SKM-1 treated with dmso at 0.1 percent for 144 hours (cell line): ENCODE results near the gene AGTR1.
"Not testable (repeated sequence)": the region's sequence is repeated elsewhere in the genome, so short reads cannot be mapped to it uniquely, and the experiment has no call there.

Experiments
- DNase-seq: peaks from one replicate; lab custom pipeline; 2025; ENCODE audit not compliant: unreplicated experiment; lab: John Stamatoyannopoulos, UW

The AGTR1 gene

DNA sequence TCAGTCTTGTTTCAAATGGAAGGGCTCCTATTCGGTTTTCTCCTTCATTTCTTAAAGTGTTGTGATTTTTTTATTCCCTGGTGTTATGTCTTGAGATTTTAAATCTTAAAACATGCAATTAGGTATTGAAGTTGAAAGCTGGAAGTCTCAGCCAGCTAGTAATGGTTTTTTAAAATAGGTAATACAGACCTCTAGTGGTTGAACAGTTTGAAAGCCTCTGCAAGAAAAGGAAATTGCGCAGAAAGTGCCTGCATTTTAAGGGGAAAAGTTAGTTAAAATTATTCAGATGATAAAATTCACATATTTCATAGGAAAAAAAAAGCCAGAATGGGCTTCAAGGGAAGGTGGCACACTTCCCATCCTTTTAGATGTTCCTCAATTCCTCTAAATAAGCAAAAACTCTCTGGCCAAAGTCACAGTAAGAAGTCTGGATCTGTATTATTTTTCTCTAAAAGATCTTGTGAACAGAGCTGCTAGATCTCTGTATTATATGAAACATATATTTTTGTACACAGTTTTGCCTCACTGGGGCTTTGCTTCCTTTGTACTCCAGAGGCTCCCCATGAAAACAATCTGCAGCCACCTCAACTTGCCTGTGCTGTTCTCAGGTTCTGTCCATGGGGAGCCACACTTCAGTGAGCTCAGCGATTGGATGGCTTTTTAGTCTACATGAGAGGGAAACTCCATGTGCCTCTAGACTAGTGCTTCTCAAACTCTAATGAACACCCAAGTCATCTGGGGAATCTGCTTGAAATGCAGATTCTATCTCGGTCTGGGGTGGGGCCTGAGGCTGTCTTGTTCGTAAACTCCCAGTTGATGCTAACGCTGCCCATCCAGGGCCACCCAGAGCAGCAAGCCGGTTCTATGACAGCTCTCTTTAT is 21.5 kb downstream of the AGTR1 start:
- peak; percentile 10 for DNase-seq

DNA sequence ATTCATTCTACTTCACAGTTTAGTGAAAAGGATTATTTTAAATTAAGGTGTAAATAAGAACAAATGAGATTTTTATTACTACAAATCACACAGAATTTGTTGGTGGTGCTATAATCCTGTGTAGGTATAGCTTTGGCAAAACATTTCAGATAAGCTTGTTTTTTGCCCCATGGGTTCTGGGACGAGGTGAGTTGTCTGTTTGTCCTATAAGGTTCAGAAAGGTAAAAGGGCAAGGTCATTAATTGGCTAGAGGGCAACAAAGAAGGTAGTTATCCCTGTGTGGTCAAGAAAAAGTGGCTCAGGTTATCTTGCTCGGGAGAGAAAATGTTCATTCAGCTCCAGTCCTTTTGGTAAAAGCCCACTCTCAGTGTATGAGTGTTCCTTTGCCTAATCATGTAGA is 23.2 kb downstream of the AGTR1 start:
- DNase-seq, result no peak

DNA sequence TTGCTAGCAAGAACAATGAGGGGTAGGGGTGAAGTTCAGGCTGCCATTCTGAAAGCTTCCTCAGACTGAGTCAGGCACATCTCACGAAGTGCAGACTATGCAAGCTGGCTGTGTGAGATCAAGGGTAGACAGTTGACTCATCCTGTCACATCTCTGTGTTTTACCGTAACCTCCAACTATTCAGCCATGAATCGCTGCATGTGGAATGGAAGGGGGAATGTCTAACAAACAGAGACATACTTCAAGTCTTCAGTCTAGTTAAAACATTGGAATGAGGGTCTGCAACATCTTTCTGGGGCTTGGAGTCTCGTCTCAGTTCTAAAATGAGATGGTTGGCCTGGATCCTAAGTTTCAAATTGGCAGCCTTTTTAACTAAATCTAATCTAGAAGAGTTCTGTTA is 25.9 kb downstream of the AGTR1 start:
- no peak for DNase-seq

DNA sequence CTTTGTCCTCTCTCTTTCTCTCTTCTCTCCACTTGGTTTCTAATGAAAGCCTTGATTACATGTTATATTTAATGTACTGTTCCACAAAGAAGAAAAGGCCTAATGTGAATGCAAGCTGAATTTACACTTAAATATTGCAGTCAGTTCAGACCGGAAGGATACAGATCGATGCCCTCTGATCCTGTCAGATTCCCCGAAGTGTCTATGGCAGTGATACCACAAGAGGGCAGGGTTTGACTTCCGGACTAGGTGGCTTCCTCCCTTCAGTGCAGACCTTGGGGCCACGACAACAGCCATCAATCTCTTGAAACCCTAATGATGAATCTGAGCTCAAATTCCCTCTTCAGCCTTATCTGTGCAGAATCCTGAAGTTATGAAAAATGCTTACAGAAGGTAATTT is 29.5 kb downstream of the AGTR1 start:
- peak; percentile 46 for DNase-seq

DNA sequence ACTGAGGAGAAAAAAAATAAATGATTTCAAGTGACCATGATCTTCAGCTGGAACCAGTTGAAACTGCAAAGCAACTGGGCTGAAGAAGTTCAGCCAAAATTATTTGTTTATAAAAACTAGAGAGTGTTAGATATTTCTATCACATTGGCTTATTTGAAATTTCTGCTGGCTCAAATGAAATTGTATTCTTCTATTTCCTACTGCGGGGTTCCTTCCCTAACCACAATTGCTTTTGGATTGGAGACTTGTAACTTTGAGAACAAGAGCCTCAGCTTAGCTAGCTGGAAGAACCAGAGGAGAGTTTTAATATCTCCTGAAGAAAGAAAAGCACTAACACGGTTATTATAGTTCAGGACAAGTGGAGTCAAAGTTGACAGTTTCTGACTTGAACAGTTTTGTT is 31.1 kb downstream of the AGTR1 start:
- DNase-seq, result no peak

DNA sequence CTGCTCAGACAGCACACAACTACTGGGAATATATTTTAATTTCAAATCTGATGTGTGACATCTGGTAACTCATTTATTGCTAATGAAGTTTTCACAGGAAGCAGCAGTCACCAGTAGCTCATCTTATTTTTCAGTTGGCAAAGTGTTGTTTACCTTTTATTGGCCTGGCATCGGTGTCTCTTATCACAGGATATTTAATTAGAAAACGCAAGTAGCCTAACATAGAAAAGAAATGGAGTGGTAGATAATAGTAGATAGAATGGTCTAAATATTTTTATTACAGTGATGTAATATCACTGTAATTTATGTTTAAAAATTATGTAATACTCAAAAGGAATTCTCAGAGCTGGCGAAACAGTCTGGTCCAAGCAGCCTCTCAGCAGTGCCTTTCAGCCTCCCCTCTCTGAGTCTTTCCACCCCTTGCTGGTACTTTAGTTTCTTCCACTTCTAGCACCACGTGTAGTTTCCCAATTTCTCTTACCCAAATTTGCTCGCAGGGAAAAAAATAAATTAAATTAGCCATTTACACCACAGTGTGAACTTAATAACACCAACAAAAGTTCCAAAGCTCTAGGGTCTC is 31.9 kb downstream of the AGTR1 start:
- DNase-seq, result no peak

DNA sequence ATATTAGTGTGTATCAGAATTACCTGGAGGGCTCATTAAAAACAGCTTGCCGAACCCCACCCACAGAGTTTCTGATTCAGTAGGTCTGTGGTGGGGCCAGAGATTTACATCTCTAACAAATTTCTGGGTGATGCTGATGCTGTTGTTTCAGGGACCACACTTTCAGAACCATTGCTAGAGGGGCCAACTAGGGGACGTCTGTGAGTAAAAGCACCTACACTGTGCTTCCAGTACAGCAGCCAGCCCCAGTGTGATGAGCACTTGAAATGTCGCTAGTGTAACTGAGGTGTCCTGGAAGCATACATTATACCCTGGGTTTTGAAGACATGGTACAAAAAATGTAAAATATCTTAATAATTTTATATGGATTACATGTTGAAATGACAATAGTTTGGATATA is 33.0 kb downstream of the AGTR1 start:
- no peak for DNase-seq

DNA sequence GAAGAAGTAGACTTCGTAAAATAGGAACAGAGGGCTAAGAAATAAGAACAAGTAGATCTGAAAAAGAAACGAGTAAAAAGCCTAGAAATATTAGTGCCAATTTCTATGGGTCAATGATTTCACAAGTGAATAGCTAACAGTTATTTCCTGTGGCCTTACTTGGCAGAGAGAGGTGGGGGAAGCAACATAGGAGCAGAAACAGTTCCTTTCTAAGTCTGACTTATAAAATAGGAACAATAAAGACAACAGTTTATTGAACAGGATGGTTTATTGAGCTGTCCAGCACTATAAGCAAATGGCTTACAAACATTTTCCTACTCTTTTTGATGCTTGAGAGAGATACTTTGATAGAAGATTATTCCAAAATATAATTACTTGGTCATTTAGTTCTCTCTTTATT is 37.9 kb downstream of the AGTR1 start:
- DNase-seq, result peak; percentile 36

DNA sequence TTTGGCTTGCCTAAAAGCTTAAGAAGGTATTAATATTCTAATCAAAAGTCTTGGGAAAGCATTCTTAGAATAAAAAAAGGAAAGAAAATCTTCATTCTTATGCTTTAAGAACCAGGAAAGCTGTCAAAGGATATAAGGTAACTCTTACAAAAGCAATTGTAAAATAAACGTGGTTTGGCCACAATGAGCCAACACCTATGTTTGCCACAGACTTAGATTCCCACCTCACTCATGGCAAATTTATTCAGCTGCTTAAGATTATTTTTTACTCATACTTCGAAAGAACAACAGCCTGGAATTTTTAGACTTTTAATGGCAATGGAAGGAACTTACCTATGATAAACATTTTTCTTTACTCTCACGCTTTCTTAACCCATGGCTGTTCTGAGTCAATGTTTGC is 38.4 kb downstream of the AGTR1 start:
- DNase-seq, result no peak

DNA sequence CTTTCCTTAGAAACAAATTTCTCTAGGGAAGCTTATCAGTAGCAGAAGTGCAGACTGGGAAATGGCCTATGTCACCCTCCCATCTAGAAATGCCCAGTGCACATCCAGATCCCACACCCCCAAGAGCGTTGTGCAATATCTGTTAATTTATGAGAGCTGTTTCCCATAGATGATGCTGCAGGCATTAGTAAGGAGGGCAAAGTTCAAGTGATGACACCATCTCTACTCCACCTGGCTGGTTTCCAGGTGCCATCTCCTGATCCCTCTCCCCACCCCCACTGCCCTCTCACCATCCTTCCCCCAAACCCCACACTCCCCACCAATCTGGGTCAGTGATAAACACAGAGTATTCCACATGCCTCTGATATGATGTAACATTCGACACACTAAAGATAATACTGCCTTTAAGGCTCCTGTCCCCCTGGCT is 39.4 kb downstream of the AGTR1 start:
- no peak for DNase-seq

DNA sequence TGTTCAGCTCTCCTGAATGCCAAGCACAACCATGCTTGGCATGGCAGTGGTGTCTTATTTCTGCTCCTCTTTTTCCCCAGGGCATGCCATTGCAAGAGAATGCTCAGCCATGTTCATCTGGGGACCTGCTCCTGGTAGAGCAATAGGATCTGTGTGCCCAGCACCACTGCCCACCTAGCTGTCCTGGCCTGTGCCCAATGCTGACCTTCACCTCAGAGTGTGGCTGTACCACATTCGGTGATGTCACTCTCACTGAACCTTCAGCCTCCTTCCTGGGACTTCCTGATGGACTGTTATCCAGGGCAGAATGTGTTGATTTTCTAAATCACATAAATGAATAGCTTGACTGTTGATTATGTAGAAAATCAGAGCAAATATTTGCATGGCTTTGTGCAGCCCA is 42.0 kb downstream of the AGTR1 start:
- DNase-seq, result no peak

DNA sequence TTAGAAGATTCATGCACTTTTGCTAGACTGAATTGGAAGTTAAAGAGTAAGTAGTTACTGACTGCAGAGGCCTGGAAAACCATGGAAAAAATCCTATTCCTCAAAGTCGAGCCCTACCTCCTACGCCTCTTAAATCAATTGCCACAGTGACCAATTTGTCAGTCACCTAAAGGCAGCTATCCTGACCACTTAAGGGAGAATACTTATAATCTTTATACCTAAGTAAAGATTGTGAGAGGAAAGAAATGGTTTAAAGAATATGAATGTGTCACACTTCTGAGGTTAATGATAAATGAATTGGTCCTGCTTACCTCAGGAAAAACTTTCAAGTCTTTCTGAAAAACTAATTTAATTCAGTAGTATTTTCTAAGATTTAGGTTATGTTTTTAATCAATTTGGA is 42.6 kb downstream of the AGTR1 start:
- DNase-seq, result no peak

DNA sequence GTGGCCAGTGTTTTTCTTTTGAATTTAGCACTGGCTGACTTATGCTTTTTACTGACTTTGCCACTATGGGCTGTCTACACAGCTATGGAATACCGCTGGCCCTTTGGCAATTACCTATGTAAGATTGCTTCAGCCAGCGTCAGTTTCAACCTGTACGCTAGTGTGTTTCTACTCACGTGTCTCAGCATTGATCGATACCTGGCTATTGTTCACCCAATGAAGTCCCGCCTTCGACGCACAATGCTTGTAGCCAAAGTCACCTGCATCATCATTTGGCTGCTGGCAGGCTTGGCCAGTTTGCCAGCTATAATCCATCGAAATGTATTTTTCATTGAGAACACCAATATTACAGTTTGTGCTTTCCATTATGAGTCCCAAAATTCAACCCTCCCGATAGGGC is 43.5 kb downstream of the AGTR1 start:
- DNase-seq, result no peak

DNA sequence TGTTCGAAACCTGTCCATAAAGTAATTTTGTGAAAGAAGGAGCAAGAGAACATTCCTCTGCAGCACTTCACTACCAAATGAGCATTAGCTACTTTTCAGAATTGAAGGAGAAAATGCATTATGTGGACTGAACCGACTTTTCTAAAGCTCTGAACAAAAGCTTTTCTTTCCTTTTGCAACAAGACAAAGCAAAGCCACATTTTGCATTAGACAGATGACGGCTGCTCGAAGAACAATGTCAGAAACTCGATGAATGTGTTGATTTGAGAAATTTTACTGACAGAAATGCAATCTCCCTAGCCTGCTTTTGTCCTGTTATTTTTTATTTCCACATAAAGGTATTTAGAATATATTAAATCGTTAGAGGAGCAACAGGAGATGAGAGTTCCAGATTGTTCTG is 44.4 kb downstream of the AGTR1 start:
- DNase-seq, result no peak

DNA sequence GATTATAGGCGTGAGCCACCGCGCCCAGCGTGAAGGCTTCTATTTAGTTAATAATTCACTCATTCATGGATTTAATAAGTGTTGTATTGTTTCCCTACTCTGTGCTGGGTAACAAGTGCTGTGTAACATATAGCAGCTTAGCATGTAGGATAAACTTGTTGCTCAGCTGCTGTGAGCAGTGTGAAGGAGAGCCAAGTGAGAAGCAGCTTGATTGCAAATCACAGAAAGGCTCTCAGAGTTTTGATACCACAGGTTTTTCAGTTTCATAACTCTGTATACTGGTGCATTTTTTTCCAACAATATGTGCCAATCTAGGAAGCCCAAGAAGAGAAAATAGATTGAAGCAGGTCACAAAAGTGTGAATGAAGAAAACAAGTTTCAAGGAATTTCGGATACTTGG is 48.4 kb downstream of the AGTR1 start:
- DNase-seq, result no peak

DNA sequence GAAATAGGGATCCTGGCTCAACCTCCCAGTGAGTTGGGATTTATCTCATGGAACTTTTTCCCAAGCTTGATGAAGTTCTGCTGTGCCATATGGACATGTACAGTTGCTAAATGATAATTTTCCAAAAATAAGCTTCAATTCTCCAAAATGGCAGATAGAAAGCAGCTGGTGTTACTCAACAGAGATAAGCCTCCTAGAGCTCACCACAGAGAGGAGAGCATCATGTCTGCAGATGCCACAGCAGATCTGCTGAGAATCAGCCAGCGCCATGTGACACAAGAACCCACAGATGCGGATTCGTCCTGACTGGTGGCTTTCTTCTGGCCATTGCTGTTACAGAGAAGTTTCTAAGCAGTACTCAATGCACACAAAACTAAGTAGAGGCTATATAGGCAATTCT is 50.6 kb downstream of the AGTR1 start:
- no peak for DNase-seq

DNA sequence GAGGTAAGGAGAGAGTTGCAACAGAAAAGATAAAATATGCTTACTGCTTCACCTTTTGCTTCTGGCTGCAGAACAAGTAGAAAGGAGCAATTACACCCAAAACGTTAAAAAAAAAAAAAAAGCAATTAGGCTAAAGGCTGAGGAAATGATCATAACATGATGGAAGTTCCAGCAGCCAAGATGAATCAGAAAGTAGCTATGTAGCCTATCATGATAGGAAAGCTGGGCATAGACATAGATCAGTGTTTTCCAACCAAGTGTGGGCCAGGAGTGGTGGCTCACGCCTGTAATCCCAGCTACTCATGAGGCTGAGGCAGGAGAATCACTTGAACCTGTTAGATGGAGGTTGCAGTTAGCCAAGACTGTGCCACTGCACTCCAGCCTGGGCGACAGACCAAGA is 52.6 kb downstream of the AGTR1 start:
- no peak for DNase-seq

DNA sequence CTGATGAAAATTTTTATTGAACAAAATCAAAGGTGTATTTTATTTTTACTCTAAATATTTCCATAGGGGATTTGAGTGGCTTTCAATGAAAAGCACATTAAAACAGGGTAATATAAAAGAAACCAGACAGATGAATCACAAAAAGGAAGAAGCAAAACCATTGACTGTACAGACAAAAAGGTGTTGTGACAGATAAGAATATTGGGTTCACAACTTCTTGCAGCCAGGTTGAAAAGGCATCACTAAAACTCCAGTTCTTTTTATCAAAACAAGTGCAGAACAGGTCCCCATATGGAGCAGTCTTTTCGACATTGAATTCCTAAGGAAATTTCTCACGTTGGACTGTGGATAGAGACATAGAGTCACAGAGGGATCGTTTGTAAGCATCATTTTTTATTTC is 53.8 kb downstream of the AGTR1 start:
- DNase-seq, result no peak

DNA sequence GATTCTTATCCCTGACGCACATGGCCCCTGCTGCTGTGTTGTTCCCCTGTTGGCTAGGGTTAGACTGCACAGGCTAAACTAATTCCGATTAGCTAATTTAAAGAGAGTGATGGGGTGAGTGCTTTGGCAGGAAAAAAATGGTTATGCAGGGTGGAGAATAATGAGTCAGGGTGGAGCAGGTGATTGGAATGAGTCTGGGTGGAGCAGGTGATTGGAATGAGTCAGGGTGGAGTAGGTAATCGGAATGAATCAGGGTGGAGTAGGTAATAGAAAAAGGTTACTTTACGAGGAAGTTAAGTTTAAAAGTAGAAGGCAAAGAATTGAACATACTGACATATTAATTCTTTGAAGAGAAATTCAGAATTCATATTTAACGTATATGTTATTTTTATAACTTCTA is 55.7 kb downstream of the AGTR1 start:
- not testable (repeated sequence) for DNase-seq

DNA sequence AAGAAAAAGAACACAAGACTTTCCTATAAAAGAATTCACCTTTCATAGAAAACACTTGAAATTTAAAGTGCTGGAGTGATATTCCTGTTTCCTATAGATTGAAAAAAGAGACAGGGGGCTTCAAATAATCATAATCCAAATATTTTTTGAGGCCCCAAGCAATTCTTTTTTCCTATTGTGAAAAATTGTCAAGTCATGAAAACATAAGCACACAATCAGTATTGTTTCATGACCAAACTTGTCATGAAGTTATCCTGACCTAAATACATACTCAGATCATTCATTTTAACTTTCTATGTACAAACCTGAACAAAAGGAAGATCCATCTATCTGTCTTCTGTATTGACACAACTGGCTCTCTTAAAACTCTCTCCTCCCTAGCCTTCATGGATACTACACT is 57.9 kb downstream of the AGTR1 start:
- DNase-seq, result no peak

DNA sequence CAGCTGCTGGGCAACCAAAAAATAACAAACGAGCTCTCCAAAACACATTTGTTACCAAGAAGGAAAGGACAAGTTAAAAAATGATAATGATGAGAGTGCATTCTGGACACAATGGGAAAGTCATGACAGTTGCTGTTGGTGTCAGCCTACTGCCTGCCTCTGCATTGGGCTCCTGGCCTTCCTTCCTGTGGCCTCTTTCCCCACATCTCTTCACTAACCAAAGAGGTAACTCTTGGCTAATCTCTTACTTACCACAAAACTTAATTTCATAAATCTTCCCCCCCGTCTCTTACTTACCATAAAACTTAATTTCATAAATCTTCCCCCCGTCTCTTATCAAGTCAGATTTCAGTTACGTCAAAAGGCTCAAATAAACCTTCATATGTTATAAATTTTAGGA is 58.6 kb downstream of the AGTR1 start:
- peak; percentile 61 for DNase-seq

DNA sequence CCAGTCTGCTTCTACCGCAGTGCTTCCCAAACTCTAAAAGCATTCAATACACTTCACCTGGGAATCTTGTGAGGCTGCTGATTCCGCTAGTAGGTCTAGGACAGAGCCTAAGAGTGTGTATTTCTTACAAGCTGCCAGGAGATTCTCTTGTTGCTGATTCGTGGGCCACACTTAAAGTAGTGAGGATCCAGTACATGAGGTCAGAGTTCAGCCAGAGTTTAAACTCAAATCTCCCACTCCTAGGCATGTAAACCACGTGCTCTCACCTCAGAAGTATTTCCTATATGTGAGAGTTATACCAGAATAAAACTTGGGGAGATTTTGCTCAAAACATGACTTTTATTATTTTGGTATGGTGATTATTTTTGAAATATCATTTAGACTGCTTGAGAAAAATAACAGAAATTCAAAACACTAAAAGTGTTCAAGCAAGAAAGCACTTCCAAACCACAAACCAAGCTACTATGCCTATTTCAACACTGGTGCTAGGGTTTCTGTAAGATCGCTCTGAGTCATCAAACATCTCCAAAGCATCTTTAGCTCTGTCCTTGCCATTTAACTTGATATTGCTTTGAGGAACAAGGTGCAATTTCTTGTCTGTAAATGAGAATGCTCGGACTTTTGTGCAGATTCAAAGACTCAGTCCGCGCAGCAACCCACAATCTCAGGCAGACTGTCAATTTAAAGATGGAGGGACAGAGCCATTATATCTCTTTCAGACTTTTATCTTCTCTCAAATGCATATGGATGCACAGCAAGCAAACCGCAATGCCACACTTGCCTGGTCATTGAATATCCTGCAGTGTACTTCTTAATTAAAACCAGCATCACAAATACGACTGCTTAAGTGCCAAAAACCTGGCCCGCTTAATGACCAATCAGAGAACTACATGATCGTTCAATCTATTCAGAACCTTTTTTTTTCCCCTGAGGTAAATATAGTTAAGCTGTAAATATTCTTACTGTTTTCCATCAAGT is 59.8 kb downstream of the AGTR1 start:
- peak; percentile 95 for DNase-seq
